MCF 10A (cell line): ENCODE data around the gene RAD51B. TPM values are rescaled to one million over a fixed set of nuclear protein-coding genes. Genes with fewer than 3 reads are reported as not detected.

ENCODE experiments used
- BruUV-seq: library from RNA; stranded (reverse); fragments of 400-500 nt; replicated peaks from 2 replicates; lab custom pipeline; 2021; lab: Mats Ljungman, UMichigan
- CTCF ChIA-PET: fragments of 300-600 bp; sonication (Branson Sonifier 250); formaldehyde crosslinking; extraction: SDS; loops from one replicate; lab custom pipeline; 2021; ENCODE audit warnings: antibody characterized with exemption, inconsistent platforms; lab: Yijun Ruan, JAX
- POLR2A ChIA-PET: fragments of 300-600, 350-650 bp; sonication (Branson Sonifier 250); formaldehyde crosslinking; extraction: SDS; loops from one replicate; lab custom pipeline; 2020; ENCODE audit warnings: antibody characterized with exemption, inconsistent platforms; lab: Yijun Ruan, JAX
- DNase-seq: peaks from one replicate; pipeline ENCODE4 v3.0.0-alpha.2; 2018; ENCODE audit not compliant: unreplicated experiment
- H3K27ac Mint-ChIP-seq: one replicate; pipeline ENCODE4 v1.8.0; 2022; ENCODE audit warnings: mild to moderate bottlenecking, low read depth, mixed read lengths; ENCODE audit not compliant: unreplicated experiment
- H3K27me3 Mint-ChIP-seq: one replicate; pipeline ENCODE4 v1.8.0; 2022; ENCODE audit warnings: mixed read lengths; ENCODE audit not compliant: insufficient read depth, unreplicated experiment
- H3K36me3 Mint-ChIP-seq: one replicate; pipeline ENCODE4 v1.8.0; 2022; ENCODE audit warnings: mild to moderate bottlenecking, moderate library complexity, mixed read lengths; ENCODE audit not compliant: insufficient read depth, unreplicated experiment
- H3K4me1 Mint-ChIP-seq: one replicate; pipeline ENCODE4 v1.8.0; 2022; ENCODE audit warnings: mixed read lengths; ENCODE audit not compliant: insufficient read depth, unreplicated experiment
- H3K4me3 Mint-ChIP-seq: one replicate; pipeline ENCODE4 v1.8.0; 2022; ENCODE audit warnings: mild to moderate bottlenecking, moderate library complexity, mixed read lengths; ENCODE audit not compliant: unreplicated experiment
- H3K9me3 Mint-ChIP-seq: one replicate; pipeline ENCODE4 v1.8.0; 2022; ENCODE audit warnings: mixed read lengths; ENCODE audit not compliant: unreplicated experiment
- CTCF ChIP-seq: fragments of 200-600 bp; IDR thresholded peaks from one replicate; pipeline ENCODE4 v1.8.0; 2022; ENCODE audit warnings: antibody characterized with exemption, mild to moderate bottlenecking; ENCODE audit not compliant: unreplicated experiment
- intact Hi-C: fragments of 100-400 bp; cut with micrococcal nuclease; formaldehyde crosslinking; loops from 2 replicates; pipeline ENCODE4 v1.14.1; 2022
- total RNA-seq: library from RNA; stranded (reverse); gene quantifications from 2 replicates; pipeline ENCODE4 v1.2.3, GENCODE V29; 2022

The RAD51B gene
- total RNA-seq, 1 experiment from 2014 or later, result 14.6 TPM

GRCh38 chr14:68521557-68521901, 702.0 kb downstream of the RAD51B start:
- no TSS peak for BruUV-seq
- CTCF ChIA-PET, result interaction anchor here (0.6 to 1.2 kb wide), 6 partner anchors 19 to 577 kb away, joined by 3 to 5 read pairs (median 4); no protein-coding TSS in a partner anchor
- TF ChIP-seq CTCF, result no peak
- POLR2A ChIA-PET, result interaction anchor here (0.8 to 6.9 kb wide), 19 partner anchors 9 to 296 kb away, joined by 3 to 101 read pairs (median 7); partner anchors contain the start of gene ZFP36L1
- intact Hi-C loops, result no loop called here
- Mint-ChIP-seq H3K4me1 (peaks cover 41% of the 10 kb centered on the region), H3K4me3 (no peak overlapping the region), H3K27me3 (no peaks in the 10 kb centered on the region), H3K27ac (peak overlapping the region; percentile 98), H3K36me3 (peaks cover 5% of the 10 kb centered on the region), H3K9me3 (no peaks in the 10 kb centered on the region)
- DNase-seq, result no peak

GRCh38 chr14:68521961-68522509, 702.5 kb downstream of the RAD51B start:
- Mint-ChIP-seq H3K27me3 (no peaks in the 10 kb centered on the region), H3K4me3 (no peak overlapping the region), H3K27ac (peak overlapping the region; percentile 98), H3K36me3 (peaks cover 8% of the 10 kb centered on the region), H3K4me1 (peaks cover 46% of the 10 kb centered on the region), H3K9me3 (no peaks in the 10 kb centered on the region)
- ChIA-PET POLR2A (interaction anchor here (0.7 to 6.9 kb wide), 14 partner anchors 9 to 295 kb away, joined by 3 to 101 read pairs (median 6); partner anchors contain the start of gene ZFP36L1), CTCF (interaction anchor here (0.6 to 1.2 kb wide), 7 partner anchors 19 to 578 kb away, joined by 3 to 5 read pairs (median 3); no protein-coding TSS in a partner anchor)
- no peak for DNase-seq
- intact Hi-C loops, result no loop called here
- TF ChIP-seq CTCF, result no peak
- BruUV-seq, result no TSS peak

- peaks cover 53% of the 10 kb centered on the region for H3K4me1 Mint-ChIP-seq
- POLR2A ChIA-PET, result interaction anchor here (0.7 to 6.9 kb wide), 10 partner anchors 8 to 272 kb away, joined by 3 to 101 read pairs (median 6); no protein-coding TSS in a partner anchor
- TF ChIP-seq CTCF, result no peak
- peaks cover 14% of the 10 kb centered on the region for H3K36me3 Mint-ChIP-seq
- no peaks in the 10 kb centered on the region for H3K27me3 Mint-ChIP-seq
- DNase-seq, result no peak
- CTCF ChIA-PET, result interaction anchor here (0.6 to 1.2 kb wide), 5 partner anchors 24 to 578 kb away, joined by 3 to 5 read pairs (median 4); no protein-coding TSS in a partner anchor
- no TSS peak for BruUV-seq
- H3K27ac Mint-ChIP-seq, result peak overlapping the region; percentile 98
- H3K4me3 Mint-ChIP-seq, result no peak overlapping the region
- intact Hi-C loops, result no loop called here
- H3K9me3 Mint-ChIP-seq, result no peaks in the 10 kb centered on the region
These were observed 703.1 kb downstream of the RAD51B start for GRCh38 chr14:68522510-68523325.

- H3K36me3 Mint-ChIP-seq, result peaks cover 14% of the 10 kb centered on the region
These were observed 703.7 kb downstream of the RAD51B start for GRCh38 chr14:68523326-68523610.

More at GRCh38 chr14:68523326-68523610, 703.7 kb downstream of the RAD51B start:
- TF ChIP-seq CTCF, result no peak
- peaks cover 57% of the 10 kb centered on the region for H3K4me1 Mint-ChIP-seq
- no TSS peak for BruUV-seq
- H3K27ac Mint-ChIP-seq, result no peak overlapping the region
- CTCF ChIA-PET, result interaction anchor here (0.8 kb wide), 1 partner anchor 267 kb away, joined by 4 read pairs; no protein-coding TSS in a partner anchor
- intact Hi-C loops, result no loop called here
- no peaks in the 10 kb centered on the region for H3K27me3 Mint-ChIP-seq
- H3K9me3 Mint-ChIP-seq, result no peaks in the 10 kb centered on the region
- H3K4me3 Mint-ChIP-seq, result no peak overlapping the region
- DNase-seq, result no peak
- POLR2A ChIA-PET, result interaction anchor here (1.2 to 6.9 kb wide), 3 partner anchors 20 to 31 kb away, joined by 3 to 101 read pairs (median 4); no protein-coding TSS in a partner anchor
